Kidney epithelial cell (primary cell): ENCODE data around the gene NFYC. TPM values are rescaled to one million over a fixed set of nuclear protein-coding genes. Genes with fewer than 3 reads are reported as not detected.

ENCODE experiments used
- DNase-seq: peaks from one replicate; pipeline ENCODE4 v3.0.0-alpha.2; 2010; ENCODE audit warnings: low read depth
- H3K27me3 ChIP-seq: 2 replicates; pipeline ENCODE4 v1.6.0; 2011; ENCODE audit warnings: low read length; ENCODE audit not compliant: control insufficient read depth, insufficient read depth
- H3K36me3 ChIP-seq: 2 replicates; pipeline ENCODE4 v1.5.1; 2011; ENCODE audit warnings: low read length; ENCODE audit not compliant: control insufficient read depth, insufficient read depth
- H3K4me3 ChIP-seq: 2 replicates; pipeline ENCODE4 v1.5.1; 2011; ENCODE audit warnings: low read depth, mild to moderate bottlenecking, control low read depth, low read length
- total RNA-seq: library from RNA; depleted of rRNA; stranded (reverse); fragments of >200 nt; gene quantifications from 2 replicates; pipeline ENCODE4 v1.2.3, GENCODE V29; 2015
- TF ChIP-seq, protein P1 (sequence below): IDR thresholded peaks from 2 replicates; pipeline ENCODE4 v1.5.1; 2011; ENCODE audit warnings: mild to moderate bottlenecking, moderate library complexity, low read length, control low read depth, inconsistent platforms; ENCODE audit not compliant: insufficient read depth, poor library complexity, severe bottlenecking

NFYC gene
- total RNA-seq, 1 donor from 2014 or later = 44.4 TPM

DNA sequence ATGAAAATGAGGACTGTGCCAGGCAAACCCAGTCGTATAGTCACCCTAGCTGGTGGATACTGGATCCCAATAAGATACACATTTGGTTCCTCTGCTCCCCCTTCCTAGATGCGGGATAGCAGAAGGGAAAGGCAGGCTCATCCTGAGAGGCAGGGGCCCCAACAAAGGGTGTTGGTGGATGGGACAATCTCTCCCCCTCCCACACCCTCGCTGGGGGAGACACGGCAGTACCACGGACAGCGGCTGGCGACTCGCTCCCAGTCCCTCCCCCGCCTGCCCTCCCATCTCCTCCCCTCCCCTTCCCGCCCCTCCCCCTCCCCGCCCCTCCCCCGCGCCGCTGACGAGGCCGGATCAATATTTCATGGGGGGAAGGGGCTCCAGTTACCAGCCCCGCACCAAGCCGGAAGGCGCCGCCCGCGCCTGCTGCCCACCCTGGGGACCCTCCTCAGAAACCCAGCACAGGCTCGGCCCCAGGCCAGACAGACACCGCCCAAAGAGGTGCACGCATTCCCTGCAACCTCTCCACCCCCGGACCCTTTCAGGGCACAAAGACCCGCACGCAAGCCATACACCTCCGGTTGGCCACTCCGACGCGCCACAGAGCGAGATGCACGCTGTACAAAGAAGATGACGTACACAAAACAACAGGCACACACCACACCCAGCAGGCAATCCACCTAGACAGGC lies 37.5 kb upstream of the NFYC start:
- DNase-seq = no peak
- no peaks in the 10 kb centered on the region for H3K36me3 ChIP-seq
- H3K4me3 ChIP-seq = no peak overlapping the region
- TF ChIP-seq, protein P1, sequence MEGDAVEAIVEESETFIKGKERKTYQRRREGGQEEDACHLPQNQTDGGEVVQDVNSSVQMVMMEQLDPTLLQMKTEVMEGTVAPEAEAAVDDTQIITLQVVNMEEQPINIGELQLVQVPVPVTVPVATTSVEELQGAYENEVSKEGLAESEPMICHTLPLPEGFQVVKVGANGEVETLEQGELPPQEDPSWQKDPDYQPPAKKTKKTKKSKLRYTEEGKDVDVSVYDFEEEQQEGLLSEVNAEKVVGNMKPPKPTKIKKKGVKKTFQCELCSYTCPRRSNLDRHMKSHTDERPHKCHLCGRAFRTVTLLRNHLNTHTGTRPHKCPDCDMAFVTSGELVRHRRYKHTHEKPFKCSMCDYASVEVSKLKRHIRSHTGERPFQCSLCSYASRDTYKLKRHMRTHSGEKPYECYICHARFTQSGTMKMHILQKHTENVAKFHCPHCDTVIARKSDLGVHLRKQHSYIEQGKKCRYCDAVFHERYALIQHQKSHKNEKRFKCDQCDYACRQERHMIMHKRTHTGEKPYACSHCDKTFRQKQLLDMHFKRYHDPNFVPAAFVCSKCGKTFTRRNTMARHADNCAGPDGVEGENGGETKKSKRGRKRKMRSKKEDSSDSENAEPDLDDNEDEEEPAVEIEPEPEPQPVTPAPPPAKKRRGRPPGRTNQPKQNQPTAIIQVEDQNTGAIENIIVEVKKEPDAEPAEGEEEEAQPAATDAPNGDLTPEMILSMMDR = no peak
- H3K27me3 ChIP-seq = peaks cover 27% of the 10 kb centered on the region

DNA sequence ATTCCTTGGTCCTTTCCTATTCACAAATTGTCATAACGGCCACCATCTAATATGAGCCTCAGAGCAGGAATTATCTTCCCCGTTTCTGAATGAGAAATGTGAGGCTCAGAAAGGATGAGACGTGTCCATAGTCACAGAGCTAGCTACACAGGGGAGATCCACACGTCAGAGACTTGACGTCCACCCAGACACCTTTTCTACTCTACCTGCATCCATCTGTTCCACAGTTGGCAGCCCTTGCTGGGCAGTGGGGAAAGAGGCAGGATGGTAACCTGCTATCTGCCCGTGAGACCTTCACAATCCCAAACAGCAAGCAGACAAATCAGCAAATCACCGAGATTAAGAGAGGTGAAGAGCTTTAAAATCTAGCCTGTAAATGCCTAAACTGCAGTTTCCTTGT lies 34.5 kb upstream of the NFYC start:
- no peak overlapping the region for H3K4me3 ChIP-seq
- peaks cover 31% of the 10 kb centered on the region for H3K27me3 ChIP-seq
- TF ChIP-seq, protein P1 = no peak
- no peaks in the 10 kb centered on the region for H3K36me3 ChIP-seq
- no peak for DNase-seq

DNA sequence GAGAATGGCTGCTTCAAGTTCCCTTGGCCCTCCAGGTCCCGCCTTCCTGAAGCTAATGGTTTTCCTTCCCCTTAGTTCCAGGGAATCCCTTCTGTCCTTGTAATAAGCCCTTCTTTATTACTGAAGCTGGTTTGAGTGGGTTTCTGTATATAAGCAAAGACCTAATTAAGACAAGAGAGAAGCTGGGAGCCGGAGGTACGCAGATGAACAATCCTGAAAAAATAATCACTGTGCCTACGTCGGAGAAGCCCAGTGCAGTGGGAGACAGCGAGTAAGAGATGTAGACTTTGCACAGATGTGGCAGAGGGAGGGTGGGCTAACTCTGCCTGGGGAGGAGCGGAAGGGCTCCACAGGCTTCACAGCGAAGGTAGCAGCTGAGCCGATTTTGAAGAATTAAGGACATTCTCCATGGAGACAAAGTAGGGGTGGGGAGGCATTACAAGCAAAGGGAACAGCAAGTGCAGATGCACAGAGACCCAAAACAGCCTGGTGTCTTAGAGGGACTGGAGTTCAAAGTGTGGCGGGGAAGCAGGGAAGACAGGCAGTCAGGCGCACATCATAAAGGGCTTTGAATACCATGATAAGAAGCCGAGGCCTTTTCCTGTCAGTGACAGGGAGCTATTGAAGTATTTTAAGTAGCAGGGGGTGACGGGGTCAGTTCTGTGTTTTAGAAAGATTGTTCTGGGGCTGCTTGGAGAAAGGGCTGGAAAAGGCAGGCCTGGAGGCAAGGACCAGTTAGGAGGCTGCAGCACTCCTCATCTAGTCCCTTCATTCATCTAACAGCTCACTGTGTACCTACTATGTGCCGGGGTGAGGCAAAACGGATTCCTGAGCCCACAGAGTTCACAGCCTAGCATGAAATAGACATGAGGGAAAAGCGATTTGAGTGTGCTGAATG lies 32.5 kb upstream of the NFYC start:
- DNase-seq = no peak
- peaks cover 18% of the 10 kb centered on the region for H3K27me3 ChIP-seq
- TF ChIP-seq, protein P1 = no peak
- no peaks in the 10 kb centered on the region for H3K36me3 ChIP-seq
- no peak overlapping the region for H3K4me3 ChIP-seq

DNA sequence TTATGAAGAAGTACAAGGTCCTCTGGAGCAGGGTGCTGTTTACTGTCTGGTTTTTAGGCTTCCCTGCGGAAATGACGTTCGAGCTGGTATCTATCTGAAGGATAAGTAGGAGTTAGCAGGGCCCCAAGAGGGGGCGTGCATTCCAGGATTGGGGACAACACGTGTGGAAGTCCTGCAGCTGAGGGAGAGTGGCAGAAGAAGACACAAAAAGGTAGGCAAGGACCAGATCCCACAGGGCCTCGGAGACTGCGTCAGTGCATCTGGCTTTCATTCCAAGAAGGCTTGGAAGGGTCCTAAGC lies 31.9 kb upstream of the NFYC start:
- peaks cover 12% of the 10 kb centered on the region for H3K27me3 ChIP-seq
- TF ChIP-seq, protein P1 = no peak
- DNase-seq = no peak
- H3K4me3 ChIP-seq = no peak overlapping the region
- H3K36me3 ChIP-seq = no peaks in the 10 kb centered on the region

DNA sequence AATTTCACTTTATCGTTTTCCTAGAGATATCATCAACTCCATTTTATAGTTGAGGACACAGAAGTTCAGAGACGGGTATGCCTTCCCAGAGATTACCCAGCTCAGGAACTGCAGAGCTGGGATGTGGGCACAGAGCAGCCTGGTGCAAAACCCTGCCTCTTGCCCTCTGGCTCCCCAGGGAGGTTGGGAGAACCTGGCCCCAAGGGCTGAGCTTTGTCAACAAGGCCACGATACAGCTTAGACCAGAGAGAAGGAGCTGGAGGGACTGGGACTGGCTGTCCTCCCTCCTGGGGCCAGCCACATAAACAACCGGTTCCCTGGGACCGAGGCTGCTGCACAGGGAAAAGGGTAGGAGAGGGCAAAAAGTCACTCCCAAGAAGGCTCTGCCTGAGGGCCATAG lies 29.8 kb upstream of the NFYC start:
- TF ChIP-seq, protein P1 = no peak
- DNase-seq = no peak
- Histone ChIP-seq H3K27me3 (peaks cover 6% of the 10 kb centered on the region), H3K36me3 (no peaks in the 10 kb centered on the region), H3K4me3 (no peak overlapping the region)

DNA sequence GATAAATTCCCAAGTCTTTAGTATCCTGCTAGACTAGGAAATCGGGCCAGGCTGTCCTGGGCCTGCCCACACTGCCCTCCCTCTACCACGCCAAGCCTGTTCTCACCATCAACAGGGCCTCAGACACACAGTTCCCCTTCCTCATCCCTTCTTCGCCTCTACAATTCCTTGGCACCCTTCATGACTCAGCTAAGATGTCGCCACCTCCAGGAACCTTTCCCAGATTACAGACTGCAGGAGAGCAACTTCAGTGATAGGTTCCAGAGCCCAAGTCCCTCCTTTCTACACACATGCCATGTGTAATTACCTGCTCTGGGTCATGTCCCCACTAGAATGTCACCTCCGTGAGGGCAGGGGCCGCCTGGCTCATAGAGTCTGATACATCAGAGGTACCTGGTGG lies 29.4 kb upstream of the NFYC start:
- TF ChIP-seq, protein P1 = no peak
- no peak for DNase-seq
- Histone ChIP-seq H3K27me3 (peaks cover 6% of the 10 kb centered on the region), H3K4me3 (no peak overlapping the region), H3K36me3 (no peaks in the 10 kb centered on the region)
